ENCODE results near the gene CPLX3.

The CPLX3 gene

GRCh38 chr15:74815121-74815934 lies 11.1 kb upstream of the CPLX3 start:
- TF ChIP-seq CTCF (IDR thresholded peaks at IDR 0.05; ENCODE audit: insufficient read depth, low read length, missing control alignments) = no peak
- CTCF ChIA-PET = interaction anchor here (1.0 to 1.9 kb wide), 6 partner anchors 15 to 136 kb away, joined by 3 to 9 read pairs (median 3); partner anchors contain the start of gene CSK
- POLR2A ChIA-PET = no interaction called here
- no peak overlapping the region for H3K4me3 ChIP-seq (ENCODE audit: low read depth, low read length)
- no peak for DNase-seq (ENCODE audit: low read depth, low spot score)

DNA sequence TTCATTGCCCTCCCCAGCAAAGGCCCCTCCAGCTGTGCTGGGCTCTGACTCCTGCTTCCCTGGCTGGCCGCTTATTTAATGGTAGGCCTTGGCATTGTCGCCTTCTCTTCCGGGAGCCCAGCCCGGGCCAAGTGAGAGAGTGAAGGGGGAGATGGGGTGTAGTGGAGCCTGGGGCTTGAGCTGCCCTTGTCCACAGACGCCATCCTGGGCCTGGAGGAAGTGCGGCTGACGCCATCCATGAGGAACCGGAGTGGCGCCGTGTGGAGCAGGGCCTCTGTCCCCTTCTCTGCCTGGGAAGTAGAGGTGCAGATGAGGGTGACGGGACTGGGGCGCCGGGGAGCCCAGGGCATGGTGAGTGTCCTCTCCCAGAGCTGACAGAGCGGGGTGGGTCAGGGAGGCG lies 10.5 kb upstream of the CPLX3 start:
- POLR2A ChIA-PET = no interaction called here
- CTCF ChIA-PET = interaction anchor here (0.6 to 1.9 kb wide), 6 partner anchors 11 to 136 kb away, joined by 3 to 9 read pairs (median 3); partner anchors contain the start of gene CSK
- H3K4me3 ChIP-seq (ENCODE audit: low read depth, low read length) = no peak overlapping the region
- no peak for DNase-seq (ENCODE audit: low read depth, low spot score)
- no peak for TF ChIP-seq CTCF (IDR thresholded peaks at IDR 0.05; ENCODE audit: insufficient read depth, low read length, missing control alignments)

DNA sequence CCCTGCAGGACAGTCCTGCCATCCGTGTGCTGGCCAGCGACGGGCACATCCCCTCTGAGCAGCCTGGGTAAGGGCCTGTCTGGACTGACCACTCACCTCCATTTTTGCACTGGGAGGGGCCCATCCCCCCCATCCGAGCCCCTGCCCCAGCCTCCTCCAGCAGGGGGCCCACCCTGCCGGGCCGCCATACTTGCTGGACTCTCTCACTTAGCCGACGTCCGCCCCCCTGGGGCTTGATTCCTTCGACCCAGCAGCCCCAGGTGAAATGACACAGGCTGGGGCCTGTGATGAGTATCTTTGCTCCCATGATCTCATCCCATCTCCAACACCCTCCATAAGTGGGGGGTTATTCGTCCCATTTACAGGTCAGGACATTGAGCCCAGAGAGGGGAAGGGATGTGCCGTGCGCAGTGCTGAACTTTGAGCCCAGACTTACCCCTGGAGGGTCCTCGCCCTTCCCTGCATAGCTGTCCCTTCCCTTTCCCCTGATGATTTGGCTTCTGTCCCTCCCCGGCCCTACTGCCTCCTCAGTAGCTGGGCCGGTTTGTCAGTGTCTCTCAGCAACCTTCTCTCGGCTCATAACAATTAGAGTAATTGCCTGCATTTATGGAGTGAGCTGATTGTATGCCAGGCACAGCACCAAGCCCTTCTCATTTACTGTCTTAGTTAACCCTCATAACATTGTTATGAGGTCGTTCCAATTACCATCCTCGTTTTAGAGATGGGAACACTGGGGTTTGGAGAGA lies 9.6 kb upstream of the CPLX3 start:
- no peak for DNase-seq (ENCODE audit: low read depth, low spot score)
- H3K4me3 ChIP-seq (ENCODE audit: low read depth, low read length) = no peak overlapping the region
- no peak for TF ChIP-seq CTCF (IDR thresholded peaks at IDR 0.05; ENCODE audit: insufficient read depth, low read length, missing control alignments)
- ChIA-PET CTCF (interaction anchor here (0.6 to 1.9 kb wide), 12 partner anchors 11 to 85 kb away, joined by 3 to 9 read pairs (median 4); partner anchors contain the start of genes CSK and MPI), POLR2A (no interaction called here)

DNA sequence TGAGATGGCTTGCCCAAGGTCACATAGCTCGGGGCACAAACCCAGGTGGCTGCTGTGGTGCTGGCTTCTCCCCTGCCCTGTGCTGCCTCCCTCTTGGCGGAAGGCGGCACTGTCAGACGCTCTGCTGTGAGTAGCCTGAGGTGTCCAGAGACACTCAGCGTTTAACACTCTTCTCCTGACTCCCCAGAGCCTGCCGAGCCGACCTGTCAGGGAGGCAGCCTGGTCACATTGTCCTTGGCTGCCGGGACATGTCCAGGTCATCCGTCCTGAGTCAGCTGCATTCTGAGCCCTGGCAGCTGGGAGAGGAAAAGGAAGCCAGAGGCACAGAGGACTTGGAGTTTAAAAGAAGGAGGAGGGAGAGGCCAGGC lies 9.1 kb upstream of the CPLX3 start:
- H3K4me3 ChIP-seq (ENCODE audit: low read depth, low read length) = no peak overlapping the region
- CTCF ChIA-PET = interaction anchor here (0.7 to 1.9 kb wide), 9 partner anchors 10 to 84 kb away, joined by 3 to 9 read pairs (median 4); partner anchors contain the start of gene MPI
- POLR2A ChIA-PET = no interaction called here
- peak; percentile 40 for TF ChIP-seq CTCF (IDR thresholded peaks at IDR 0.05; ENCODE audit: insufficient read depth, low read length, missing control alignments)
- DNase-seq (ENCODE audit: low read depth, low spot score) = no peak

DNA sequence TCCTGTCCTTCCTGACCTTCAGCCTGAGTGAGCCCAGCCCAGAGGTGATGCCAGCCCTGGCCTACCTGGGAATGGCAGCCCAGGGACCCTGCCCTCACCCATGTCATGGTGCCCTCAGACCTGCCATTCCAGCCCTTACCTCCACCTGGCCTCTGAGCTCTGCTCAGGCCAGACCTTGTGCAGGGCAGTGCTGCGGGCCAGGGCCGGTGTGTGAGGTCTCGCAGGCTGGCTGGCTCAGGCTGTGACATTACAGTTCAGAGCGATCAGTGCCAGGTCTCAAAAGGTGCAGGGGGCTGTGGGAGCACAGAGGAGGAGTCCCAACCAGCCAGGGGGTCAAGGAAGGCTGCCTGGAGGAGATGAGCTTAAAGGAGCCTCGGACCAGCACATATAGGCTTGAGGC lies 6.4 kb upstream of the CPLX3 start:
- POLR2A ChIA-PET = no interaction called here
- TF ChIP-seq CTCF (IDR thresholded peaks at IDR 0.05; ENCODE audit: insufficient read depth, low read length, missing control alignments) = no peak
- no peak for DNase-seq (ENCODE audit: low read depth, low spot score)
- CTCF ChIA-PET = interaction anchor here (1.1 to 2.0 kb wide), 4 partner anchors 12 to 51 kb away, joined by 3 to 8 read pairs (median 5); partner anchors contain the start of gene ULK3
- no peak overlapping the region for H3K4me3 ChIP-seq (ENCODE audit: low read depth, low read length)

Measured in AG04449 (cell line).